Endometrial microvascular endothelial cells (primary cell): ENCODE results near the gene KCNK7. TPM values are rescaled to one million over a fixed set of nuclear protein-coding genes. Genes with fewer than 3 reads are reported as not detected.

Source experiments
- in situ Hi-C: cut with HindIII; loops from 2 replicates; pipeline ENCODE4 v1.10.0; 2017; ENCODE audit warnings: low sequenced_read_pairs, low pct_unique_long_range_greater_than_20kb; ENCODE audit errors: inconsistent ontology term
- total RNA-seq: library from RNA; depleted of rRNA; stranded (reverse); fragments of >200 nt; gene quantifications from one replicate; pipeline ENCODE4 v1.2.3, GENCODE V29; 2015; ENCODE audit errors: inconsistent ontology term

Gene KCNK7
- total RNA-seq, 1 donor from 2014 or later = 2.3 TPM

DNA sequence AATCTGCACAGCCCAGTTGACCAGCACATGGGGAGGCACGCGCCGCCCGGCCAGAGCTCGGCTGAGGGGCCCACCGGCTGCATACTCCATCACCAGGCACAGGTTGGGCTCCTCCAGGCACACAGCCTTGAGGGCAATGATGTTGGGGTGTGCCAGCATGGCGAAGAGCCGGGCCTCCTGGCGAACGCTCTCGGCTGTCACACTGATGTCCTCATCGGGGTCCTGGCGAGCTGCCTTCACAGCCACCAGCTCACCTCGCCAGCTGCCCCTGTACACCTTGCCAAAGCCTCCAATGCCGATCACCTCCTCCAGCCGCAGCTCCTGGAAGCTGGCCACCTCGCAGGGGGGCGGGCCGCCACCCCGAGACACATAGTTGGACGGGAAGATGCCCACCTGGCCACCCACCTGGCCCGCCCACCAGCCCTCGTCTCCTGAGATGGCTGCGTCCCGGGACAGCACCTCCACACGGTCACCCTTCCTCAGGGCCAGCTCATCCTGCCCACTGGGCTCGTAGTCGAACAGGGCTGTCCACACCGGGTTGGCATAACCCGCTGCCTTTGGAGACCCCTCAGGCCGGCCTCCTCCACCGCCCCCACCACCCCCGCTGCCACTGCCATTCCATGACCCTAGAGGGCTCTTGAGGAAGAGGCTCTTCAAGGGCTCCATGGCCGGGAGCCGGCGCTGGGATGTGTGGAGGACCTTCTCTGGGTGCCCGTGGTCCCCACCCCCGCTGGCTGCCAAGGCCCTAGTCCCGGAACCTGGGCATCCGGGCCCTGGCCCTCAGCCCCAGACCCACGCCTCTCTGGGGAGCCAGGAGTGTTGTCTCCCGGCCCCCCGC is 17.7 kb upstream of the KCNK7 start:
- in situ Hi-C loops = no loop called here

DNA sequence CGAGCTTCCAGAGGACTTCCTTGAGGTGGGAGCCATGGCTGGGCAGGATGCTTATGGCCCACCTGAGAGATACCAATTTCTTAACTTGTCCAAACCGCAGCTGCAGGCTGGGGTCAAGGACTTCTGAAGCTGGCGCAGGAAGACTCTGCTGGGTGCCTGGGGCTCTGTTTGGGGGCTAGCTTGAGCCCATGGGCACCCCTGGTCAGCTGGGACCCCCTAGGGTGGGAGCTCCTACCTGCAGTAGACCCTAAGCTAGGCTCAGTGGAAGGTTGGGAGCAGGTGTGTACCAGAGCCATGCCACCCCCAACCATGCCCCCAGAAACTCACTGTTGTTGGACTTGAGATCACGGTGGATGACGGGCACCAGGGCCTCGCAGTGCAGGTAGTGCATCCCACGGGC is 17.1 kb upstream of the KCNK7 start:
- in situ Hi-C loops = no loop called here

DNA sequence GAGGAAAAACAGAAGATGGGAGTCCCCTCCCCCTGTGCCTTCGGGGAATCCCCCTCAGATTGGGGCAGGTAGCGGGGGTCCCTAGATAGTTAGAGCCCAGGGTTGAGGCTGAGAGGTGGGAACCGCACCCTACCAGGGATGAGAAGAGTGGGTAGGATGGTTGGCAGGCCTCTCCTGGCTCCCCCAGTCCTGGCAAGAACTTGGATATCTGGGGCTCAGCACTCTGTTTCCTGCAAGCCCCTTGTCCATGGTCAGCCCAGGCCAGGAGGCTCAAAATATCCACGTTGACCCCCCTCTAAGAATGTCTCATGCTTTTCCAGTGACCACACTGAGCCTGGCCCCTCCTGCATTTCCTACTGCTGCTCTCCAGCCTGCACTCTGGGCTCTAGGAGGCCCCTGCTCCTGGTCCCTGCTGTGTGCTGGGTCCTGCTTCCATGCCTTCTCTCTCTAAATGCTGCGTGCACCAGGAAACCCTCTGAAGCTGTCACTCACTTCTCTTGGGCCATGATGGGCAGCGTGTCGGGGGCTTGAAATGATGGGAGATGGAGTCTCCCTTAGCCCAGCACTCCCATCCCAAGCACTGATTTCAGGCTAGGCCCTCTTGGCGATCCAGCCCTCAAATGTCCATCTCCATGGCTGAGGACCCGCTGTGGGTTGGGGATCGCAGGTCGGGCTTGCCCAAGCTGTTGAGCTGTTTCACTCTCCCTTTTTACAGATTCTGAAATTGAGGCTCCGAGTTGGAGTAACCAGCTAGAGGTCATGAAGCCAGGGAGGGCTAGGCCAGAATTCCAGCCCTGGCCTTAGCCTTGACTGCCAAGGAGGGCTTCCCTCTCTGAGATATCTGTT is 16.4 kb upstream of the KCNK7 start:
- in situ Hi-C loops = no loop called here

DNA sequence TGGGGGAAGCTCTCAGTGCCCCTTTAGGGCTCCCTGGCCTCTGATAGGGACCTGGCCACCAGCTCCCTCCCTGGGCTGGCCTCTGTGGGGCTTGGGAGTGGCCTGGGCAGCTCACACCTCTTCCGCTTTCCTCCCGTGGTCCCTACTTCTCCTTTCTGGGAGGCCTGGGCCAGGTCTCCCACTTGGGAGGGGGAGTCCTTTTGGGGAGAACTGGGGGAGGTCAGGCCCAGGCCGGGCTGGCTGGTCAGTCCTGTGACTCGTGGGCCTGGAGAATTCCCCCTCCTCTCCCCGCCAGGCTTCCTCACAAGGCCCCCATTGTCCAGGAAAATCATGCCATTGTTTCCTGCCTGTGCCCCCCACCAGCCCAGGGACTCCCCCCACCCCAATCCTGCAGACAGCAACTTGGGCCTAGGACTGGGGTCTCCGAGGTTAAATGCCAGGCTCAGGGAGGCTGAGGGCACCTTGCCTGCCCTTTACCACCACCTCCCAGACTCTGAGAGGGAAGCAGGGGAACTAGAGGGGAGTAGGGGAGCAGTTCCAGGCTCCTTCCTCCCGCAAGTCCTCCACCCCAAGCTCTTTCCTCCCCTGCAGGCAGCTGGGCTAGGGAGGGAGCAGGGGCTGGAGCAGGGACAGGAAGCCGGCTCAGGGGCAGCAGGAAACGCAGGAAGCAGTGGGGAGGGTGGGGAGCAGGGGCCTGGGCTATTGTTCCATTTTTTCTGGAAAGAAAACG is 15.6 kb upstream of the KCNK7 start:
- in situ Hi-C loops = no loop called here

DNA sequence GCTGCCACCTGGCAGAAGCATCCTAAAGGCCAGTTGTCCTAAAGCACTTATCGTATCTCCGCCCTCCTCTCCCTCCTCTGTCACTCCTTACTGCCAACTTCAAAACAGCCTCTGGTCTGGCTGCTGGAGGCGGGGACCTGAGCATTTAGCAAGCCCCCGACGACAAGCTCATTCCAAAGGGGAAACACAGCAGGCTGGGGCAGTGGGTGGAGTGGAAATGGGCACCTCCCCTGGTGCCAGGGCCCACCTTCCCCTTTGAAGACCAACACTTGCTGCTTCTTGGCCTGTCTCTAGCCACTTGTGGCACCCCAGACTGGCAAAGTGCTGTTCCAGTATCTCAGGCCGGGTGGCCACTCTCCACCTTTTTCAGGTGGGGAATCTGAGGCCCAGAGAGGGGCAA is 14.8 kb upstream of the KCNK7 start:
- in situ Hi-C loops = no loop called here

GRCh38 chr11:65609665-65610064 is 14.1 kb upstream of the KCNK7 start:
- in situ Hi-C loops = no loop called here

GRCh38 chr11:65609229-65609628 is 13.6 kb upstream of the KCNK7 start:
- in situ Hi-C loops = no loop called here

DNA sequence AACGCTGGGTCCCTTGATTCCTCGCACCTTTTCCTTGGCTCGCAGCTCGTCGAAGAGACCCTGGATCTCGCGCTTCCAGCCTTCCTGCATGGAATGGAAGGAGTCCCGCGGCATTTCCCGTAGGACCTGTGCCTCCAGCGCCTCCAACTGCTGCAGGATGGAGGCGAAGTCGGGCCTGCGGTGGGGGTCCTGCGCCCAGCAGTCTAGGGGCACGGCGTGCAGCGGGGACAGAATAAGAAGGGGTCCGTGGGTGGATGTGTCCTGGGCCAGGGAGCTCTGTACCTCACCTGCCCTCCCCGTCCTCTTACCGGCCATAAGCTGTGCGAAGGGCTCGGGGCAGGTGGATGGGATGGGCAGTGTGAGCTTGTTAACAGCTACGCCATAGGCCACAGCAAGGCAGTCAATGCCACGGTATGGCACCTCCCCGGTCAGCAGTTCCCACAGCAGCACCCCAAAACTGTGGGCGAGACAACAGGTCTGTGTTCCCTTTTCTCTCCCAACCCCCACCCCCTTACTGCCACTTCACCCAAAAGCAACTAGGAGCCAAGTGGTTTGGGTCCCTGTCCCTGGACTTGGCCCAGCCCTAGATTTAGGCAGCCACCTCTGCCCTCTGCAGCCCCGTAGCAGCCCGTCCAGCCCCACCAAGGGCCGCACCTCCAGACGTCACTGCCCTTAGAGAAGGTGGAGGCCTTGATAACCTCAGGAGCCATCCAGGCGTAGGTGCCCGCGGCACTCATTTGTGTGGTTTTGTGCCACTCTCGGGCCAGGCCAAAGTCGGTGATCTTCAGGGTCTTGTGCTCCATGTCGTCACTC is 12.2 kb upstream of the KCNK7 start:
- in situ Hi-C loops = no loop called here

GRCh38 chr11:65606876-65607613 is 11.4 kb upstream of the KCNK7 start:
- in situ Hi-C loops = no loop called here

DNA sequence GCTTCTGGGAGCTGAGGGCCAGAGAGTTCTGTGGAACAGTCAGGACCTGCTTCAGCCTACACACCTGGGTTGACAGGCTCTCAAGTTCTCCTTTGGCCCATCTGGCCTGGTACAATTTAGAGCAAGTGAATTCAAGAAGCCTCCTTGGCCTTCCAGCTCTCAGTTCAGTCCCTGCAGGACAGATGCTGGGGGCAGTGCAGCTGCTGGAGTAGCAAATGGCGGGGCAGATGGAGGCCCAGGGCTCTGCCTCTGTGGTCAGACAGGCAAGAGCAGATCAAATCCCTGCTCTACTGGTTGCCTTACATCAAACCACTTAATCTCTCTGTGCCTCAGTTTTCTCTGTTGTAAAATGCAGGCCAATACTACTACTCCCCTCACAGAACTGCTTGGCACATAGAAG is 8.7 kb upstream of the KCNK7 start:
- in situ Hi-C loops = no loop called here

DNA sequence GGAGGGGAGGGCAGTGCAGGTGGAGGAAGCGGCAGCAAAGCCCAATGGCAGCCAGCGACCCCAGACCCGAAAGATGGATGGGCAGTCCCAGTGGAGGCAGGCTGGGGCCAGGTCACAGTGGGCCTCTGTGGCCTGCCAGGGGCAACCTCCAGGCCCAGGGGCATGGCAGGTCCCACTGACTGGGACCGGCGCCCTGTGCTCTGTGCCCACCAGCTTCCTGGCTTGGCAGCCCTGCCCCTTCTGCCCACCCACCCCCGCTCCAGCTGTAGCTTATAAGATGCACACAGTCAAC is 4.3 kb upstream of the KCNK7 start:
- in situ Hi-C loops = no loop called here

- in situ Hi-C loops = no loop called here
Observed at GRCh38 chr11:65599216-65599954, 3.8 kb upstream of the KCNK7 start.

- in situ Hi-C loops = no loop called here
Observed at GRCh38 chr11:65598258-65598699, 2.7 kb upstream of the KCNK7 start.

DNA sequence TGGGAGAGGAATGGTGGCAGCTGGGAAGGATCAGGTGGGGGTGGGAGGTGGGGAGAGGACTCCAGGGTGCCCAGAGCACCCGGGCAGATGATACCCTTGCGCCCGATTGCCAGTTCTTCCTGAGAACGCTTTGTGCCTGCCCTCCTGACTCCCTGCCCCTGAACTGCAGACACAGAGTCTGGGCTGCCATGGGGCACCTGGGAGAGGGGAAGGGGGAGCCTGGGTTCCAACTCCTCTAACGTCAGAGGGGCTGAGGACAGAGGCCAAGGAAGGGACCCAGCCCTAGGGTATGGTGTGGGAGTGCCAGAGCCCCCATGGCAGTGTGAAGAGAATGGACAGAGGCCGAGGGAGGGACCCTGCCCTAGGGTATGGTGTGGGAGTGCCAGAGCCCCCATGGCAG is 920 bp upstream of the KCNK7 start:
- in situ Hi-C loops = no loop called here

GRCh38 chr11:65595131-65595530 is 469 bp downstream of the KCNK7 start:
- in situ Hi-C loops = no loop called here

- in situ Hi-C loops = no loop called here
Observed at GRCh38 chr11:65593518-65594414, 1.8 kb downstream of the KCNK7 start.
